Stimulated activated CD4-positive, alpha-beta T cell treated with anti-CD3 and anti-CD28 coated beads, Interleukin-4, amount 100 ng/mL, for 24 hours (primary cell): Measurements from ENCODE around the gene ORC5.
"Not testable (repeated sequence)": the region's sequence is repeated elsewhere in the genome, so short reads cannot be mapped to it uniquely, and the experiment has no call there.

Experiments
- DNase-seq: peaks from one replicate; pipeline ENCODE4 v3.0.0-alpha.2; 2020

Gene ORC5

GRCh38 chr7:104207731-104208420, at the start of gene ORC5:
ORC5 (minus strand) TSS chr7:104208013; CDS start chr7:104207904, 109 bp downstream.
- peak; percentile 80 for DNase-seq

- no peak for DNase-seq
Observed at GRCh38 chr7:104255616-104256015, 47.8 kb upstream of the ORC5 start.

- no peak for DNase-seq
Observed at GRCh38 chr7:104255194-104255593, 47.4 kb upstream of the ORC5 start.

- DNase-seq: no peak
Observed at GRCh38 chr7:104254696-104255095, 46.9 kb upstream of the ORC5 start.

GRCh38 chr7:104252409-104253134, 44.8 kb upstream of the ORC5 start:
- DNase-seq: no peak

GRCh38 chr7:104242638-104243037, 34.8 kb upstream of the ORC5 start:
- DNase-seq: no peak

GRCh38 chr7:104241538-104242209, 33.9 kb upstream of the ORC5 start:
- no peak for DNase-seq

GRCh38 chr7:104241135-104241534, 33.3 kb upstream of the ORC5 start:
- no peak for DNase-seq

GRCh38 chr7:104240401-104240800, 32.6 kb upstream of the ORC5 start:
- no peak for DNase-seq

GRCh38 chr7:104234990-104235389, 27.2 kb upstream of the ORC5 start:
- DNase-seq: not testable (repeated sequence)

- DNase-seq: peak; percentile 47
Observed at GRCh38 chr7:104231054-104232046, 23.5 kb upstream of the ORC5 start.

- no peak for DNase-seq
Observed at GRCh38 chr7:104230606-104231005, 22.8 kb upstream of the ORC5 start.

GRCh38 chr7:104228442-104228841, 20.6 kb upstream of the ORC5 start:
- no peak for DNase-seq

- no peak for DNase-seq
Observed at GRCh38 chr7:104225451-104225850, 17.6 kb upstream of the ORC5 start.

GRCh38 chr7:104217620-104218019, 9.8 kb upstream of the ORC5 start:
- DNase-seq: no peak

- no peak for DNase-seq
Observed at GRCh38 chr7:104209063-104209462, 1.2 kb upstream of the ORC5 start.

GRCh38 chr7:104208421-104208780, 588 bp upstream of the ORC5 start:
- DNase-seq: no peak

- DNase-seq: peak; percentile 11
Observed at GRCh38 chr7:104207348-104207730, 474 bp downstream of the ORC5 start.

- DNase-seq: no peak
Observed at GRCh38 chr7:104206841-104207240, 972 bp downstream of the ORC5 start.

- no peak for DNase-seq
Observed at GRCh38 chr7:104198673-104199278, 9.0 kb downstream of the ORC5 start.

- no peak for DNase-seq
Observed at GRCh38 chr7:104196161-104196560, 11.7 kb downstream of the ORC5 start.

- DNase-seq: no peak
Observed at GRCh38 chr7:104192434-104192833, 15.4 kb downstream of the ORC5 start.
